HCT116 (cell line): ENCODE measurements around the gene NOTCH4. TPM values are rescaled to one million over a fixed set of nuclear protein-coding genes. Genes with fewer than 3 reads are reported as not detected.
"Not testable (repeated sequence)": the region's sequence is repeated elsewhere in the genome, so short reads cannot be mapped to it uniquely, and the experiment has no call there.

Experiments used
- ATAC-seq: fragments of 200-7000 bp; cut with Tn5 transposase; 2 replicates; pipeline ENCODE4 v1.9.1; 2020; ENCODE audit warnings: mild to moderate bottlenecking, moderate library complexity
- BruUV-seq: library from RNA; stranded (reverse); fragments of 400-500 nt; replicated peaks from 2 replicates; lab custom pipeline; 2021; lab: Mats Ljungman, UMichigan
- CTCF ChIA-PET: fragments of 300-600 bp; sonication (Branson Sonifier 250); formaldehyde crosslinking; loops from one replicate; lab custom pipeline; 2021; ENCODE audit warnings: antibody characterized with exemption; lab: Charles Lee
- POLR2A ChIA-PET: fragments of 300-600, 350-600 bp; sonication (Branson Sonifier 250); formaldehyde crosslinking; loops from one replicate; lab custom pipeline; 2021; ENCODE audit warnings: antibody characterized with exemption; lab: Charles Lee
- RAD21 ChIA-PET, 2 experiments: fragments of 300-600 bp; sonication (Branson Sonifier 250); formaldehyde crosslinking; loops; one replicate each; lab custom pipeline; 2023; ENCODE audit warnings: low total read pairs in 2 of 2; ENCODE audit not compliant: uncharacterized antibody in 2 of 2, unreplicated experiment in 2 of 2, low non-redundant PET in 1 of 2; lab: Charles Lee
- DNase-seq: peaks from one replicate; pipeline ENCODE4 v3.0.0-alpha.2; 2010; ENCODE audit warnings: low read depth, low spot score
- H2AFZ ChIP-seq: fragments of 200-600 bp; shearing (Covaris generic), sonication (generic); 2 replicates; pipeline ENCODE4 v1.6.1; 2017; ENCODE audit warnings: low read depth, mixed run types, mixed read lengths, antibody characterized with exemption, low read length; ENCODE audit not compliant: poor library complexity, severe bottlenecking
- H3K27ac ChIP-seq: 2 replicates; pipeline ENCODE4 v1.5.1; 2012; ENCODE audit warnings: low read depth, low read length
- H3K27me3 ChIP-seq: fragments of 200-600 bp; sonication (generic); 2 replicates; pipeline ENCODE4 v1.6.1; 2016; ENCODE audit warnings: mixed run types, low read length, mixed read lengths; ENCODE audit not compliant: insufficient read depth
- H3K36me3 ChIP-seq, 2 experiments: fragments of 200-500 bp in 1 of 2; fragments of 200-600 bp in 1 of 2; sonication (Bioruptor generic) in 1 of 2; sonication (generic) in 1 of 2; 2 replicates each; pipeline versions ENCODE4 v1.5.1 to v1.6.1; 2014 to 2016; ENCODE audit warnings: low read length in 2 of 2, inconsistent platforms in 1 of 2, mixed read lengths in 1 of 2, mixed run types in 1 of 2; ENCODE audit not compliant: insufficient read depth in 2 of 2, control insufficient read depth in 1 of 2
- H3K4me1 ChIP-seq, 2 experiments: fragments of 200-600 bp in 1 of 2; sonication (generic) in 1 of 2; 2 replicates each; pipeline versions ENCODE4 v1.5.1 to v1.6.1; 2012 to 2017; ENCODE audit warnings: low read length in 2 of 2, inconsistent platforms in 1 of 2, mild to moderate bottlenecking in 1 of 2, mixed read lengths in 1 of 2, mixed run types in 1 of 2, moderate library complexity in 1 of 2; ENCODE audit not compliant: insufficient read depth in 2 of 2, control insufficient read depth in 1 of 2
- H3K4me2 ChIP-seq: fragments of 200-600 bp; sonication (generic); 2 replicates; pipeline ENCODE4 v1.6.1; 2017; ENCODE audit warnings: mixed run types, low read length, mixed read lengths
- H3K4me3 ChIP-seq, 2 experiments: fragments of 200-600 bp in 1 of 2; sonication (generic) in 1 of 2; replicated peaks in 1 of 2; 2 replicates each; pipeline ENCODE4 v1.5.1; 2011 to 2016; ENCODE audit warnings: low read length in 2 of 2, control low read depth in 1 of 2, low read depth in 1 of 2, mild to moderate bottlenecking in 1 of 2, mixed read lengths in 1 of 2, mixed run types in 1 of 2
- H3K79me2 ChIP-seq: fragments of 200-600 bp; sonication (generic); 2 replicates; pipeline ENCODE4 v1.6.1; 2017; ENCODE audit warnings: mild to moderate bottlenecking, mixed run types, low read length, moderate library complexity, mixed read lengths; ENCODE audit not compliant: insufficient read depth
- H3K9ac ChIP-seq: fragments of 200-600 bp; sonication (generic); 2 replicates; pipeline ENCODE4 v1.6.1; 2016; ENCODE audit warnings: low read length, mixed read lengths
- H3K9me2 ChIP-seq: fragments of 200-600 bp; sonication (generic), shearing (Covaris generic); 2 replicates; pipeline ENCODE4 v1.6.1; 2017; ENCODE audit warnings: mixed run types, mild to moderate bottlenecking, moderate library complexity; ENCODE audit not compliant: insufficient read depth
- H3K9me3 ChIP-seq, 2 experiments: fragments of 200-500 bp in 1 of 2; fragments of 200-600 bp in 1 of 2; sonication (Bioruptor generic) in 1 of 2; sonication (generic) in 1 of 2; 2 replicates each; pipeline ENCODE4 v1.6.1; 2014 to 2017; ENCODE audit warnings: low read length in 2 of 2, mixed read lengths in 2 of 2, inconsistent platforms in 1 of 2, low read depth in 1 of 2, mild to moderate bottlenecking in 1 of 2, mixed run types in 1 of 2, moderate library complexity in 1 of 2; ENCODE audit not compliant: control insufficient read depth in 1 of 2, insufficient read depth in 1 of 2
- H4K20me1 ChIP-seq: fragments of 200-600 bp; sonication (generic), shearing (Covaris generic); 2 replicates; pipeline ENCODE4 v1.6.1; 2017; ENCODE audit warnings: mixed run types, mild to moderate bottlenecking, moderate library complexity; ENCODE audit not compliant: insufficient read depth
- ATF3 ChIP-seq: IDR thresholded peaks from 2 replicates; pipeline ENCODE4 v1.6.1; 2012
- EGR1 ChIP-seq: IDR thresholded peaks from 2 replicates; pipeline ENCODE4 v1.6.1; 2012; ENCODE audit warnings: low read depth
- MAX ChIP-seq: IDR thresholded peaks from 2 replicates; pipeline ENCODE4 v1.6.1; 2012
- POLR2A ChIP-seq: IDR thresholded peaks from 2 replicates; pipeline ENCODE4 v1.7.0; 2011; ENCODE audit warnings: borderline replicate concordance; ENCODE audit not compliant: insufficient read depth, insufficient read length; ENCODE audit errors: extremely low read depth
- RAD21 ChIP-seq: IDR thresholded peaks from 2 replicates; pipeline ENCODE4 v1.6.1; 2012; ENCODE audit warnings: low read depth, mild to moderate bottlenecking
- intact Hi-C: fragments of 100-400 bp; cut with micrococcal nuclease; formaldehyde crosslinking; loops from 2 replicates; pipeline ENCODE4 v1.10.0; 2022
- total RNA-seq: library from RNA; stranded (reverse); gene quantifications from one replicate; pipeline ENCODE4 v1.2.1, GENCODE V29; 2021; ENCODE audit not compliant: unreplicated experiment

The NOTCH4 gene
- total RNA-seq, 1 experiment from 2014 or later: 0.81 TPM

DNA sequence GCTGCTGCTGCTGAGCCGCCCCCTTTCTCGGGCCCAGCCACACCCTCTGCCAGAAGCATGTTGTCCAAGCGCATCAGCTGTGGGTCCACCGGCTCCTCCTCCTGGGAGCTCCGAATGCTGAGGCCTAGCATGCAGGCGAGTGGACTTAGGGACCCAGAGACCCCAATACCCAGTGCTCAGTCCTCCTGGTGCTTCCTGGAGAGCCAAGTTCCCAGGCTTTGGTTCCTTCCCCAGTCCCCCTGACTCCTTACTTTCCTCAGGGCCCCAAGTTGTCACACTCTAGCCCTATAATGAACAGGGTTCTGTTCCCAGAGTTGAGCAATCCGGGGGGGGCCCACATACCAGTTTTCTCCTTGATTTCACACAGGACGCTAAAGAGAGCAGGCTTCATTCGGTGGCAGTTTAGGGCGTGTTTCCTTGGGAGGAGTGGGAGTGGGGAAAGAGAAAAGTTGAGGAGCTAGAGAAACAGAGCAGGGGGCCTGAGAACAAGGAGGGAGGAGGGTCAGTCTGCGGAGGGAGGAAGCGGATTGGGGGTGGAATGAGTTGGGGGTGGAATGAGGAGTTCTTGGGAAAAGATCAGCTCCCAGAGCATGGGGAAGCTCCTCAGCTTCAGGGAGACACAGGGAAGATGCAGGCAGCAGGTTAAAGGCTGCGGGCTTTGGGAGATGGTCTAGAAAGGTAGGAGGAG, 35.3 kb downstream of the NOTCH4 start:
- Histone ChIP-seq H3K9me2 (no peaks in the 10 kb centered on the region), H3K4me1 (peaks cover 16 to 60% of the 10 kb centered on the region in 2 experiments), H3K9ac (peak overlapping the region; percentile 87), H4K20me1 (no peaks in the 10 kb centered on the region), H2AFZ (no peak overlapping the region), H3K27me3 (no peaks in the 10 kb centered on the region), H3K79me2 (peaks cover 13% of the 10 kb centered on the region), H3K4me2 (peak overlapping the region; percentile 81), H3K27ac (peak overlapping the region; percentile 81), H3K36me3 (peaks cover 0 to 3% of the 10 kb centered on the region in 2 experiments; a peak in 2 of 4 replicates)
- ChIA-PET RAD21 (no interaction called here), CTCF (no interaction called here), POLR2A (interaction anchor here (0.6 kb wide), 1 partner anchor 59 kb away, joined by 3 read pairs; the partner anchor contains the start of gene FKBPL)
- intact Hi-C loops: no loop called here
- DNase-seq (no peak), ATAC-seq (no peak)
- TSS peak; percentile 23 for BruUV-seq
- TF ChIP-seq POLR2A (no peak), MAX (no peak), EGR1 (no peak), ATF3 (no peak), RAD21 (no peak)
- TF ChIP-seq, all 23 proteins: peak for 0
- peak overlapping the region; percentile 80 to 84 for H3K4me3 ChIP-seq
- H3K9me3 ChIP-seq: no peaks in the 10 kb centered on the region

DNA sequence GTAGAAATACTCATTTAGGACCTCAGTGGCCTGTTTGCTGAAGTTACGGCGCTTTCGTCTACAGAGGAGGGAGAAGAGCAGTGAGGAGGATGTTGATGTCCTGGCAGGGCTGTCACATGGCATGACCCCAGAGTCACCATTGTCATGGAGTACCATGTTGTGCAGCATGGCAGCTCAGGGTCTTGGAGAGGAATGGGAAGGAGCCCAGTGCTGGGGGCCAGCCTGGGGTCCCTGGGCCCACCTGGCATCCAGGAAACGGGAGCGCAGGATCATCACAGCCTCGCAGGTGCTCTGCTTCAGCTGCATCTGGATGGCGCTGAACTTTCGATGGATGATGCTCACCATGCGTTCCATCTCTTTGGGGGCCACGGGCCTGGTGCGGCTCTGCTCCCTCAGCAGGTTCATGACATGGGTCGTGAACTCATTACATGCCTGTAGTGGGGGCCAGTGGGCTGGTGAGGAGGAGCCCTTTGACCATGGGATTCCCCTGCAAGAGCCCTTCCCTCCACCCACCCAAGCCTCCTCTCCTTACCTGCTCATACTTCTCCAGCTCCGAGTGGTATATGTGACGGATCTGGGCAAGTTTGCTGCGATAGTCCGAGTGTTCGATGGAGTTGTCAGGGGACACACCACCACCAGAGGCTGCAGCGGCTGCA, 36.0 kb downstream of the NOTCH4 start:
- H3K4me2 ChIP-seq: peak overlapping the region; percentile 81
- H3K4me1 ChIP-seq: peaks cover 16 to 59% of the 10 kb centered on the region in 2 experiments
- H3K79me2 ChIP-seq: peaks cover 13% of the 10 kb centered on the region
- H3K9me3 ChIP-seq, POLR2A ChIA-PET, H3K9ac ChIP-seq, CTCF ChIA-PET, DNase-seq, intact Hi-C loops, RAD21 ChIA-PET, H3K9me2 ChIP-seq, BruUV-seq, ATAC-seq, H3K4me3 ChIP-seq, H2AFZ ChIP-seq, H3K27me3 ChIP-seq, H4K20me1 ChIP-seq, H3K27ac ChIP-seq, H3K36me3 ChIP-seq: not testable (repeated sequence)
